HepG2 (cell line): ENCODE results near the gene WWC1. TPM values are rescaled to one million over a fixed set of nuclear protein-coding genes. Genes with fewer than 3 reads are reported as not detected.

Experiments
- HINFP ChIP-seq: sonication (generic); formaldehyde crosslinking; IDR thresholded peaks from 2 replicates; pipeline ENCODE4 v1.4.0; 2020; ENCODE audit warnings: low read depth, mild to moderate bottlenecking, missing genetic modification reagents
- MTA3 ChIP-seq: sonication (generic); formaldehyde crosslinking; IDR thresholded peaks from 2 replicates; pipeline ENCODE4 v1.4.0; 2020; ENCODE audit warnings: missing genetic modification reagents
- MYNN ChIP-seq: sonication (generic); formaldehyde crosslinking; IDR thresholded peaks from 2 replicates; pipeline ENCODE4 v1.4.0; 2020; ENCODE audit warnings: mild to moderate bottlenecking, low read depth, missing genetic modification reagents
- RFX5 ChIP-seq: IDR thresholded peaks from 2 replicates; pipeline ENCODE4 v1.6.1; 2011; ENCODE audit warnings: low read depth, low read length, improper control_type of control experiment
- ZBTB40 ChIP-seq, 2 experiments: fragments of 450-650 bp in 1 of 2; sonication (generic) in 1 of 2; formaldehyde crosslinking in 1 of 2; IDR thresholded peaks; 2 replicates each; pipeline versions ENCODE4 v1.6.1 to v1.8.0; 2016 to 2022; ENCODE audit warnings: antibody characterized with exemption in 1 of 2, mild to moderate bottlenecking in 1 of 2, missing genetic modification reagents in 1 of 2
- ZFP41 ChIP-seq: sonication (generic); formaldehyde crosslinking; IDR thresholded peaks from 2 replicates; pipeline ENCODE4 v1.4.0; 2020; ENCODE audit warnings: mild to moderate bottlenecking, missing genetic modification reagents, borderline replicate concordance
- ZFP62 ChIP-seq: sonication (generic); formaldehyde crosslinking; IDR thresholded peaks from 2 replicates; pipeline ENCODE4 v1.4.0; 2020; ENCODE audit warnings: missing genetic modification reagents
- ZNF10 ChIP-seq: sonication (generic); formaldehyde crosslinking; IDR thresholded peaks from 2 replicates; pipeline ENCODE4 v1.4.0; 2020; ENCODE audit warnings: mild to moderate bottlenecking, low read depth, missing genetic modification reagents, borderline replicate concordance
- ZSCAN9 ChIP-seq: IDR thresholded peaks from 2 replicates; pipeline ENCODE4 v1.6.1; 2016; ENCODE audit warnings: borderline replicate concordance
- polyA plus RNA-seq, 8 experiments: library from polyadenylated mRNA; depleted of rRNA in 3 of 8; stranded (reverse) in 7 of 8; unstranded in 1 of 8; fragments of >200 nt; fragmentation: Illumina TruSeq in 4 of 8; extraction: Trizol in 4 of 8; gene quantifications; 2 replicates each; pipeline versions ENCODE4 v1.2.1 to v1.2.3, GENCODE V29; 2011 to 2016; ENCODE audit warnings: low read depth in 4 of 8, missing spikeins in 1 of 8, mixed read lengths in 1 of 8; ENCODE audit not compliant: insufficient read depth in 1 of 8
- total RNA-seq, 5 experiments: library from RNA; depleted of rRNA; stranded (reverse); fragments of >200 nt; fragmentation: Illumina TruSeq; extraction: Trizol; gene quantifications; 2 replicates each; pipeline ENCODE4 v1.2.3, GENCODE V29; 2016; ENCODE audit warnings: low read depth in 1 of 5
- TF ChIP-seq, protein P1 (sequence below): sonication (generic); formaldehyde crosslinking; IDR thresholded peaks from 2 replicates; pipeline ENCODE4 v1.5.1; 2020; ENCODE audit warnings: mild to moderate bottlenecking, missing genetic modification reagents, borderline replicate concordance
- TF ChIP-seq, protein P2 (sequence below): IDR thresholded peaks from 2 replicates; pipeline ENCODE4 v1.6.1; 2012; ENCODE audit warnings: low read depth, low read length, improper control_type of control experiment
- TF ChIP-seq, protein P3 (sequence below): sonication (generic); formaldehyde crosslinking; IDR thresholded peaks from 2 replicates; pipeline ENCODE4 v1.4.0; 2020; ENCODE audit warnings: missing genetic modification reagents

WWC1 gene
- total and polyA plus RNA-seq, 2 of the 13 experiments (the other 11 are each of a cell fraction or from before 2014, with no cell fraction given) = 8.3 to 17.9 TPM

- TF ChIP-seq ZBTB40 (IDR thresholded peaks at IDR 0.05) (peak; percentile 96), ZBTB40 (CRISPR knock-in tag; IDR thresholded peaks at IDR 0.05) (peak; percentile 85), RFX5 (no peak), ZFP62 (CRISPR knock-in tag) (no peak), ZFP41 (CRISPR knock-in tag) (peak; percentile 55; the same call in 1 of the 2 replicates), ZSCAN9 (CRISPR knock-in tag) (peak; percentile 84), MTA3 (CRISPR knock-in tag) (no peak), HINFP (CRISPR knock-in tag) (peak; percentile 98), MYNN (CRISPR knock-in tag) (no peak), ZNF10 (CRISPR knock-in tag) (no peak)
- TF ChIP-seq, protein P1, sequence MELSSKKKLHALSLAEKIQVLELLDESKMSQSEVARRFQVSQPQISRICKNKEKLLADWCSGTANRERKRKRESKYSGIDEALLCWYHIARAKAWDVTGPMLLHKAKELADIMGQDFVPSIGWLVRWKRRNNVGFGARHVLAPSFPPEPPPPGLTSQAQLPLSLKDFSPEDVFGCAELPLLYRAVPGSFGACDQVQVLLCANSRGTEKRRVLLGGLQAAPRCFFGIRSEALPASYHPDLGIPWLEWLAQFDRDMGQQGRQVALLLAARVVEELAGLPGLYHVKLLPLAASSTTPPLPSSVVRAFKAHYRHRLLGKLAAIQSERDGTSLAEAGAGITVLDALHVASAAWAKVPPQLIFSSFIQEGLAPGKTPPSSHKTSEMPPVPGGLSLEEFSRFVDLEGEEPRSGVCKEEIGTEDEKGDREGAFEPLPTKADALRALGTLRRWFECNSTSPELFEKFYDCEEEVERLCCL (CRISPR knock-in tag) = no peak
- TF ChIP-seq, protein P2, sequence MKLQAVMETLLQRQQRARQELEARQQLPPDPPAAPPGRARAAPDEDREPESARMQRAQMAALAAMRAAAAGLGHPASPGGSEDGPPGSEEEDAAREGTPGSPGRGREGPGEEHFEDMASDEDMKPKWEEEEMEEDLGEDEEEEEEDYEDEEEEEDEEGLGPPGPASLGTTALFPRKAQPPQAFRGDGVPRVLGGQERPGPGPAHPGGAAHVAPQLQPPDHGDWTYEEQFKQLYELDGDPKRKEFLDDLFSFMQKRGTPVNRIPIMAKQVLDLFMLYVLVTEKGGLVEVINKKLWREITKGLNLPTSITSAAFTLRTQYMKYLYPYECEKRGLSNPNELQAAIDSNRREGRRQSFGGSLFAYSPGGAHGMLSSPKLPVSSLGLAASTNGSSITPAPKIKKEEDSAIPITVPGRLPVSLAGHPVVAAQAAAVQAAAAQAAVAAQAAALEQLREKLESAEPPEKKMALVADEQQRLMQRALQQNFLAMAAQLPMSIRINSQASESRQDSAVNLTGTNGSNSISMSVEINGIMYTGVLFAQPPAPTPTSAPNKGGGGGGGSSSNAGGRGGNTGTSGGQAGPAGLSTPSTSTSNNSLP = no peak
- TF ChIP-seq, protein P3, sequence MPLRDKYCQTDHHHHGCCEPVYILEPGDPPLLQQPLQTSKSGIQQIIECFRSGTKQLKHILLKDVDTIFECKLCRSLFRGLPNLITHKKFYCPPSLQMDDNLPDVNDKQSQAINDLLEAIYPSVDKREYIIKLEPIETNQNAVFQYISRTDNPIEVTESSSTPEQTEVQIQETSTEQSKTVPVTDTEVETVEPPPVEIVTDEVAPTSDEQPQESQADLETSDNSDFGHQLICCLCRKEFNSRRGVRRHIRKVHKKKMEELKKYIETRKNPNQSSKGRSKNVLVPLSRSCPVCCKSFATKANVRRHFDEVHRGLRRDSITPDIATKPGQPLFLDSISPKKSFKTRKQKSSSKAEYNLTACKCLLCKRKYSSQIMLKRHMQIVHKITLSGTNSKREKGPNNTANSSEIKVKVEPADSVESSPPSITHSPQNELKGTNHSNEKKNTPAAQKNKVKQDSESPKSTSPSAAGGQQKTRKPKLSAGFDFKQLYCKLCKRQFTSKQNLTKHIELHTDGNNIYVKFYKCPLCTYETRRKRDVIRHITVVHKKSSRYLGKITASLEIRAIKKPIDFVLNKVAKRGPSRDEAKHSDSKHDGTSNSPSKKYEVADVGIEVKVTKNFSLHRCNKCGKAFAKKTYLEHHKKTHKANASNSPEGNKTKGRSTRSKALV = 0 out of 2 replicates have a peak, but pooled peaks have one; percentile 59
Measured at GRCh38 chr5:168486136-168486879, 194.9 kb downstream of the WWC1 start, which contains the start of gene RARS1 (continued).
